Measurements from ENCODE around the gene PTAR1. TPM values are rescaled to one million over a fixed set of nuclear protein-coding genes. Genes with fewer than 3 reads are reported as not detected.

The PTAR1 gene
- polyA plus RNA-seq, 1 donor: 23.8 TPM

- DNase-seq (ENCODE audit: low read depth): no peak
Measured at GRCh38 chr9:69750085-69750484, 9.7 kb downstream of the PTAR1 start.

- no peak for DNase-seq (ENCODE audit: low read depth)
Measured at GRCh38 chr9:69748304-69748703, 11.5 kb downstream of the PTAR1 start.

GRCh38 chr9:69746859-69747560 is 12.8 kb downstream of the PTAR1 start:
- no peak for DNase-seq (ENCODE audit: low read depth)

- DNase-seq (ENCODE audit: low read depth): no peak
Measured at GRCh38 chr9:69745716-69746437, 13.9 kb downstream of the PTAR1 start.

GRCh38 chr9:69744688-69745380 is 15.0 kb downstream of the PTAR1 start:
- DNase-seq (ENCODE audit: low read depth): no peak

- no peak for DNase-seq (ENCODE audit: low read depth)
Measured at GRCh38 chr9:69743930-69744329, 15.9 kb downstream of the PTAR1 start.

GRCh38 chr9:69740872-69741505 is 18.8 kb downstream of the PTAR1 start:
- DNase-seq (ENCODE audit: low read depth): no peak

- no peak for DNase-seq (ENCODE audit: low read depth)
Measured at GRCh38 chr9:69731348-69731747, 28.5 kb downstream of the PTAR1 start.

GRCh38 chr9:69719983-69720382 is 39.8 kb downstream of the PTAR1 start:
- DNase-seq (ENCODE audit: low read depth): no peak

GRCh38 chr9:69719367-69719766 is 40.4 kb downstream of the PTAR1 start:
- DNase-seq (ENCODE audit: low read depth): no peak

- no peak for DNase-seq (ENCODE audit: low read depth)
Measured at GRCh38 chr9:69718218-69718617, 41.6 kb downstream of the PTAR1 start.

GRCh38 chr9:69715825-69716224 is 44.0 kb downstream of the PTAR1 start:
- DNase-seq (ENCODE audit: low read depth): no peak

GRCh38 chr9:69715096-69715495 is 44.7 kb downstream of the PTAR1 start:
- no peak for DNase-seq (ENCODE audit: low read depth)

- no peak for DNase-seq (ENCODE audit: low read depth)
Measured at GRCh38 chr9:69697475-69697874, 62.3 kb downstream of the PTAR1 start.

GRCh38 chr9:69696802-69697201 is 63.0 kb downstream of the PTAR1 start:
- DNase-seq (ENCODE audit: low read depth): no peak

GRCh38 chr9:69689991-69690538 is 69.7 kb downstream of the PTAR1 start:
- DNase-seq (ENCODE audit: low read depth): no peak

GRCh38 chr9:69683927-69684326 is 75.9 kb downstream of the PTAR1 start:
- no peak for DNase-seq (ENCODE audit: low read depth)

- DNase-seq (ENCODE audit: low read depth): no peak
Measured at GRCh38 chr9:69678843-69679538, 80.8 kb downstream of the PTAR1 start.

GRCh38 chr9:69677931-69678330 is 81.9 kb downstream of the PTAR1 start:
- no peak for DNase-seq (ENCODE audit: low read depth)

GRCh38 chr9:69675563-69675962 is 84.2 kb downstream of the PTAR1 start:
- no peak for DNase-seq (ENCODE audit: low read depth)

- DNase-seq (ENCODE audit: low read depth): no peak
Measured at GRCh38 chr9:69674716-69675438, 84.9 kb downstream of the PTAR1 start.

Measured in forelimb muscle (tissue), 1 donor.